ENCODE data around the gene NUF2.
"Not testable (repeated sequence)": the region's sequence is repeated elsewhere in the genome, so short reads cannot be mapped to it uniquely, and the experiment has no call there.

Gene NUF2

DNA sequence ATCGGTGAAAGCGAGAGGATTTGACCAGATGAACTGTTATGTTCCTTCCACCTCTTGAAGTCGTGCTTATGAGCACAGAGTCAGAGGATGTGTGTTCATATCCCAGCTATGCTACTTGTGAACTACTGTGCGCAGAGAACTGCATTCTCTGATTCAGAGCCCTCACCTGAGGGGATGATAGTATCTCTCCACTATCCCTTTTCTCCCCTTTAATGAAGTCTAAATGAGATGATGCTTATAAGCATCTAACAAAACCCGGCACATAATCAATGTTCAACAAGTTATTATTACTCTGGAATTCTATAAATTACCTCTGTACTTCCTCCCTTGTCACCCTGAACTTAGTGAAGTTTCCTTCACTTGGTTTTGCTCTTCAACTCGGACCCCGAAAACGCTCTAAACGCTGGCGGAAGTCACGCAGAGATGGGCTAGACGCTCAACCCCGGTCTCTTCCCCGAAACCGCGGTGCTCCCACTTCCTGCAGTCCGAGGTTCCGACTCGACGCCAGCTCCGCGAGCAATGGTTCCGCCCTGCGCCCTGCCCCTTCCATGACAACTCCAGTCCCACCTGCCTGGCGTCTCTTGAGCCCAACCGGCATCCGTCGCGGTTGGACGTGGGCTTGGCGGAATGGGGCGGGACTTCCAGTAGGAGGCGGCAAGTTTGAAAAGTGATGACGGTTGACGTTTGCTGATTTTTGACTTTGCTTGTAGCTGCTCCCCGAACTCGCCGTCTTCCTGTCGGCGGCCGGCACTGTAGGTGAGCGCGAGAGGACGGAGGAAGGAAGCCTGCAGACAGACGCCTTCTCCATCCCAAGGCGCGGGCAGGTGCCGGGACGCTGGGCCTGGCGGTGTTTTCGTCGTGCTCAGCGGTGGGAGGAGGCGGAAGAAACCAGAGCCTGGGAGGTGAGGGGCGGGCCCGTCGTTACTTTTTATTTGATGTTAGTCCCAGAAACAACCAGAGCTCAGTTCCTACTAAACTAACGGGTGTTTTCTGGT lies at the start of gene NUF2:
TSS of gene NUF2 (plus strand) at position 644 of the 995 bp plus-strand sequence. CDS start 4,098 bp downstream, outside the sequence.
- DNase-seq (ENCODE audit: low spot score): peak; percentile 99

DNA sequence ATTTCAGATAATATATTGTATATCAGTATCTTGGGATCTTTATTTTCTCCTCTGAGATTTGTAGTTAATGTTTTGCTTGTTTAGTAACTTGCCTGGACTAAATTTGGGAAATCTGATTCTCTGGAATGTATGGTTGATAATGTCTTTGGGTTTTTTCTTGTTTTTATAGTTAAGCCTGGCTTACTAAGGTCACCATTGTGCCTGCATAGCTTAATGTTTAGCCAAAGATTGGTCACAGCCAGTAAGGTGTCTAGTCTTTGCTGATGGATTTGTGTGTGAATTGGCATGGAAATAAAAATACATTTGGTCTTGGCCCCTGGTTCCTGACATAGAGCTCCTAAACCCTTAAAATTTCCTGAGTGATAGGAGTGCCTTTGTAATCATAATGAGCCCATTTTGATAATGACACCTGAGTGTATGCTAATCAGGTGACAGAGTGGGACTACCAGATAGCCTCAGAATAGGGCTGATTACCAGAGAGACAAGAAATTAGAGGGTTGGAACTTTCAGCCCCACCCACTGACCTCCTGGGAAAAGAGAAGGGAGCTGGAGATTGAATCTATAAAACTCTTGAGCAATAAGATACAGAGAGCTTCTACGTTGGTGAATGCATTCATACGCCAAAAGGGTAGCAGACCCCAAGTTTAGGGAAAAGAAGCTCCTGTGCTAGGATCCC lies 47.9 kb upstream of the NUF2 start:
- peak; percentile 91 for DNase-seq (ENCODE audit: low spot score)

DNA sequence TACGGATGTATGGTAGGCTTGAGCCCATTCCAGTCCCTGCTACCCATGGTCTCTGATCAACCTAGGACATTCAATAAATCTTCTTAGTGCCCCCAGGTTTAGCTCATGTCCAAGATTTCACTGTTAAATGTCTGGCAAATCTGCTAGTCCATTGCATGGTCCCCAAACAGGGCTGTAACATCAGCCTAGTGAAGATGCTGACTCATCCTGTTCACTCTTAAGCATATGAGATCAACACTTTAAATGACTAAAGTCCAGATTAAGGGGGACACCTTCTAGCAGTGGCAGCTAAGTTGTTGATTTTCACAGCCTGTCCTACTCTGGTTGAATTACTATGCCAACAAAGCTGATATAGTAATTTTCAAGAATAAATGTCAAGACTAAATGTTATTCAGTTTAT lies 46.5 kb upstream of the NUF2 start:
- peak; percentile 48 for DNase-seq (ENCODE audit: low spot score)

DNA sequence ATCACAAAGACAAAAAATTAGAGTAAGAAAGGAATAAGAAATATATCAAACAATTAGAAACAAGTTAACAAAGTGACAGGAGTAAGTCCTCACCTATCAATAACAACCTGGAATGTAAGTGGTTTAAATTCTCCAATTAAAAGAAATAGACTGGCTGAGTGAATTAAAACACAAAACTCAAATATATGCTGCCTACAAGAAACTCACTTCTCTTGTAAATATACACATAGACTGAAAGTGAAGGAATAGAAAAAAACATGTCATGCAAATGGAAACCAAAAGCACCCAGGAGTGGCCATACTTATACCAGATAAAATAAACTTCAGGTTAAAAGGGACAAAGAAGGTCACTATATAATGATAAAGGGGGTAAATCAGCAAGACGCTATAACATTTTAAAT lies 43.2 kb upstream of the NUF2 start:
- DNase-seq (ENCODE audit: low spot score): no peak

DNA sequence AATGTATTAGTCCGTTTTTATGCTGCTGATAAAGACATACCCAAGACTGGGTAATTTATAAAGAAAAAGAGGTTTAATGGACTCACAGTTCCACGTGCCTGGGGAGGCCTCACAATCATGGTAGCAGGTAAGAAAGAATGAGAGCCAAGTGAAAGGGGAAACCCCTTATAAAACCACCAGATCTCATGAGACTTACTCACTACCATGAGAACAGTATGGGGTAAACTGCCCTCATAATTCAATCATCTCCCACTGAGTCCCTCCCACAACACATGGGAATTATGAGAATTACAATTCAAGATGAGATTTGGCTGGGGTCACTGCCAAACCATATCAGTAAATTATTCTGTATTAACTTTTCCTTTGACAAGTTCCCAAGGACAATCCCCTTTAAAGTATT lies 36.9 kb upstream of the NUF2 start:
- DNase-seq (ENCODE audit: low spot score): peak; percentile 50

DNA sequence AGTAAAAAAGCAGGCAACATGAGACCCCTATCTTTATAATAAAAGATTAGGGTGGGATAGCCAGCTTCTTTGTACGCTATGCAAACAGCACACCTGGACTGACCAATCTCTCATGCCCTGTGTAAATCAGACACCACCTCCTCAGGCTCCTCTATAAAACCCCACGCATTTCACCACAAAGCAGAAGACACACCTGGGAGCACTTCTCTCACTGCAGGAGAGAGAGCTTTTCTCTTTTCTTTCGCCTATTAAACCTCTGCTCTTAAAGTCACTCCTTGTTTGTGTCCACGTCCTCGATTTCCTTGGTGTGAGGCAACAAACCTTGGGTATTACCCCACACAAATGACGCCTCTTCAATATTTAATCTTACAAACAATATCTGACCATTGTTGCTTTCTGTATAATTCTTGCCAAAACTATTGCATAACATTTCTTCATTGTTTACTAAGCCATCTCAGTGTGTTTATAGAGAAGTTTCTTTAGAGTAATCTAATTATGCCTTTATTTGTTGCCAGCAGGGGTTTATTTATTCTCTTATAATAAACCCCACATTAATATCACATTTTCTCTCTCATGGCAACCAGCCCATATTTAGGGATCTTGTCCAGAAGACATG lies 31.6 kb upstream of the NUF2 start:
- no peak for DNase-seq (ENCODE audit: low spot score)

DNA sequence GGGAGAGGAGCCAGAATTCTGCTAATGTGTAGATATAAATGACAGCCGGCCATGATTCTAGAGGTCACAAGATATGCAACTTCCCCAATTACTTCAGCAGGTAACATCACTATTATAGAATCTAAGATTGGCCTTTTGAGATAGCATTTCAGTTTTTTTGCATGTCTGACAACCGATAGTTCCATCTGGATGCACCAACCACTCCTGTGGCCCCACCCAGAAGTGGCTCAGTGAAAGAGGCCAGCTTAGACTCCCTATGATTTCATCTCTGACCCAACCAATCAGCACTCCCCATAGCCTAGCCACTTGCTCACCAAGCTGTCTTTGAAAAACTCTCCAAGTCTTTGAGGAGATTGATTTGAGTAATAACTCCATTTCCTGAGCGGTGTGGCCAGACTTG lies 30.3 kb upstream of the NUF2 start:
- no peak for DNase-seq (ENCODE audit: low spot score)

DNA sequence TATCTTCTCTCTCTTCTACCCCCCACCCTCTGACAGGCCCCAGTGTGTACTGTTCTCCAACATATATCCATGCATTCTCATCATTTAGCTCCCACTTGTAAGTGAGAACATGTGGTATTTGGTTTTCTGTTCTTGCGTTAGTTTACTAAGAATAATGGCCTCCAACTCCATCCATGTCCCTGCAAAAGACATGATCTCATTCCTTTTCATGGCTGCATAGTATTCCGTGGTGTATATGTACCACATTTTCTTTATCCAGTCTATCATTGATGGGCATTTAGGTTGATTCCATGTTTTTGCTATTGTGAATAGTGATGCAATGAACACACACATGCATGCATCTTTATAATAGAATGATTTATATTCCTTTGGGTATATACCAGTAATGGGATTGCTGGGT lies 29.6 kb upstream of the NUF2 start:
- DNase-seq (ENCODE audit: low spot score): not testable (repeated sequence)

DNA sequence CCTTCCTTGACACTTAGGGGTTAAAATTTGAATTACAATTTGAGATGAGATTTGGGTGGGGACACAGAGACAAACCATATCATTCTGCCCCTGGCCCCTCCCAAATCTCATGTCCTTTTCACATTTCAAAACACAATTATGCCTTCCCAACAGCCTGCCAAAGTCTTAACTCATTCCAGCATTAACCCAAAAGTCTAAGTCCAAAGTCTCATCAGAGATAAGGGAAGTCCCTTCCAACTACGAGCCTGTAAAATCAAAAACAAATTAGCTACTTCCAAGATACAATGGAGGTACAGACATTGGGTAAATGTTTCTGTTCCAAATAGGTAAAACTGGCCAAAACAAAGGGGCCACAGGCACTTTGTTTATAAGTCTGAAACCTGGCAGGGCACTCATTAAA lies 28.3 kb upstream of the NUF2 start:
- DNase-seq (ENCODE audit: low spot score): not testable (repeated sequence)

DNA sequence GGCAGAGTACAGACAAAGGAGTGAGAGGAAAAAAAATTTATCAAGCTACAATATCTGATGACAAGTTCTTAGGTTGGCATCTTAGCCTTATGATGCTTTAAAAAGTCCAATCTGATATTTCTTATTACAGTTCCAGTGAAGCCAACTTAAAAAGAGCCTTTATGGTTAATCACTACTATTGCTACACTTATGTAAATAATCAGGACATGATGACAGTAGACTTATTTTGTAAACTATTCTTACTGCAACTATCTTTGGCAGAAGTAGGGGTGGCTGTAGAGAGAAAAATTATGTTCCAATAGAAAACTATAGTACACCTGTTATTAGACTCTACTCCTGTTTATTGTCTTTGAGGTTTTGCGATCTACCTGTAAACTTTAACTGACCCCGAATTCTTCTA lies 25.8 kb upstream of the NUF2 start:
- no peak for DNase-seq (ENCODE audit: low spot score)

DNA sequence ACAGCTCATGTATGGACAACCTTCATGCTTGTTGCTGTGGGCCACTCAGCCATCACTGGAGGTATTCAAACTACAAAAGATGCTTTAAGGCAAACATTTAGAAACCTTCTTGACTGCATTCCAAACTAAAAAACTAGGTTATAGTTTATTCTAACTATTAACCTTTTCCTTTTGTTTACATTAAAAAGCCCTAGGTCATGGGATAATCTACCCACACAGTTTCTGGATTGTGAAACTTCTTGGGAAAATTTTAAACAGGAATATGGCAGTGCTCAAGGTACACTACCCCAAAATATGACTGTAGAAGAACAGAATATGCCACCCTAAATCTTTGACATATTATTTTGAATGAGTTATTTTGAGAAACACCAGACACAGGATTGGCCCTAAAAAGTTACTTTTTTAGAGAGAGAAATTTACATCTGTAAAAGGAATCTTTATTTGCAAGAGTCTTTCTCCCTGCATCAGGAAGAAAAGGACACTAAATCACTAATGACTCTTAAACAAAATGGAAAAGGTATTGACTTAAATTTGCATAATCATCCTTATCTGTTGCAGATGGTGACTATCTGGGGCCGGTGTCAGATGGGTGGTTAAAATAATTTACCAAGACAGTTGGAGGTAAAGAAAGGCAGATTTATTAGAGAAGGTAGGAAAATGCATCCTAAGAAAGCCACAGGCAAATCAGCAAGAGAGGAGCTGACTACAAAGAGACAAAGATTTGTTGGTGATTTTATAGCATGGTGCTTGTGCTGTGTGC lies 25.1 kb upstream of the NUF2 start:
- DNase-seq (ENCODE audit: low spot score): no peak

DNA sequence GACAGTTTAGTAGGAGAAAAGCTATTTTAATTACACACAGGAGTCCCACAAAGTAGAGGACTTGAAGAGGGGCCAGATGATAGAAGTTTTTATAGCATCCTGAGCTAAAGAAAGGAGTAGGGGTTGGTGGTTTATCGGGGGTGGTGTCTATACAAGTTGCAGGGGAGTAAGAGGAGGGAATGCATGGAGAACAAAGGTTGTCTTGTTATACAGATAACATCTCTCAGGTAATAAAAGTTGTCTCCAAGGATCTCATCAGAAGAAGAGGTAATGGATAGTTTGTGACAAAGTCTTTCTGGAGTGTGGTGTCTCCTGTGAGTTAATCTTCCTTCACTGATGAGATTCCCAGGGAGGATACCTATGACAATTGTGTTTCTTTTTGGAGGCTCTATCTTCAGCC lies 23.4 kb upstream of the NUF2 start:
- no peak for DNase-seq (ENCODE audit: low spot score)

DNA sequence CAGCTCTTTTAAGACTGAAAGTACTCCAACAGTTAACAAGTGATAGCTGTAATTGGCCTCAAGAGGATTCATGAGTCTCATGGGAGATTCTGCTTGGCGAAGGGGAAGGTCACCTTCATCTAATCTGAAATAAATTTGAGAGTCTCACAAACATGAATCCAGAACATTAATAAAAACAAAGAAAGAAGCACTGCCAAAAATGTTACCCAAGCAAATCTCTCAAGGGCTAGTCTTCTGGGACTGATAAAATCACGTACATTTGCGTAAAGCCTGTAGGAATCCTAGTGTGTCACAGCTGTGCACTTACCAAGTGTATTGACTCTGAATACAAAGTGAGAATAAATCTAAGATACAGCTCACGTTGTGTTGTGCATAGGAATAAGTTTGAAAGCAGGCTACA lies 21.2 kb upstream of the NUF2 start:
- DNase-seq (ENCODE audit: low spot score): no peak

DNA sequence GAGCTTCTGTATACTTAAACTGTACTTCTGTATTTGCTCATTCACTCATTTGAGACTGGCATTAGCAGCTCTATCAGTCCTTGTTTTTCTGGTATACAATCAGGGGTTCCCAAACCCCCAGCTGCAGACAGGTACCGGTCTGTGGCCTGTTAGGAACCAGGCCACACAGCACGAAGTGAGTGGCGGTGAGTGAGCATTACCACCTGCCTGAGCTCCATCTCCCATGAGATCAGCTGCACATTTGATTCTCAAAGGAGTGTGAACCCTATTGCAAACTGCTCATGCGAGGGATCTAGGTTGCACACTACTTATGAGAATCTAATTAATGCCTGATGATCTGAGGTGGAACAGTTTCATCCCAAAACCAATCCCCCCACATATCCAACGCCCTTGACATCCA lies 18.2 kb upstream of the NUF2 start:
- no peak for DNase-seq (ENCODE audit: low spot score)

DNA sequence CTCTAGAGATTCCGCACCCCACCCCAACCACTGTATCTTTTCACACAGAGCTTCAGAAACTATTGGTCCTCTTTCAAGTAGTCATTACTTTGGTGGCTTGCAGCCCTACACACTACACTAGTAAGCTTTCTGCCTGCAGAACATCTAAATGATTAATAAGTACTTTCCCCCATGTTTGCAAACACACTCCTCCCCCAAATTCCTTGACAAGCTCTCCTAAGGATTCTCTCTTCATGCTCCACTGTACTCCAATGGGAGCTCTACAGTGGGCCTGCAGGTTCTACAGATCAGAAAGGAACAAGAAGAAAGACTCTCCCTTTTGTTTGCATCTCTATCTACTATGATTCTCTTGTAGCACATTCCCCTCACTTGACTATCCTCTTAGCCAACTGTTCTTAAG lies 16.3 kb upstream of the NUF2 start:
- DNase-seq (ENCODE audit: low spot score): peak; percentile 75

DNA sequence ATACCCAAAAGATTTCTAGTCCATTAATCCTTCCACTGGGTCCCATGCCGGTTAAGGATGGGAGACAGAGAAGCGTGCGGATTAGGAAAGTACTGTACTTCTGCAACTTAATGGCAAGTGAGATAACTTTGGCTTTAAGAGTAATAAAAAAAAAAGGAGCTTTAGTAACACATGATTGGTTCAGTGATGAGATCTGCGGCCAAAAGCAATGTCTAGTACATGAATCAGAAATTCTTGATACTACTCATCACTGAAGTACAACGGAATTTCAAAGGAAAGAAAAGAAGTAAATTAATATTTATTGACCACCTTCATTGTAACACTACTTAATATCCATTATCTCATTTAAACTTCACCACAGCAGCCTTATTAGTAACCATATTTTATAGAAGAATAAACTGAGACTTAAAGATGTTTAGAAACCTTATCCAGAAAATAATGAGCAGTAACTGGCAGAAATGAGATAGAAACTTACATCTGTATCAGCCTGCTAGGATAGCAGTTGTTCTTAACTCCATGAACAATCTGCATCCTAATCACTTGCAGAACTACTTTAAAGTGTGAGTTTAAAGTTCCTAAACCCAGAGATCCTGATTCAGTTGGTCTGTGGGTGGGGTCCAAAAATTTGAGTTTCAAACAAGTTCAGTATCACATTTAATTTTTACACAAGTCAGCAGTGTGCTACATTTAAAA lies 14.1 kb upstream of the NUF2 start:
- peak; percentile 89 for DNase-seq (ENCODE audit: low spot score)

DNA sequence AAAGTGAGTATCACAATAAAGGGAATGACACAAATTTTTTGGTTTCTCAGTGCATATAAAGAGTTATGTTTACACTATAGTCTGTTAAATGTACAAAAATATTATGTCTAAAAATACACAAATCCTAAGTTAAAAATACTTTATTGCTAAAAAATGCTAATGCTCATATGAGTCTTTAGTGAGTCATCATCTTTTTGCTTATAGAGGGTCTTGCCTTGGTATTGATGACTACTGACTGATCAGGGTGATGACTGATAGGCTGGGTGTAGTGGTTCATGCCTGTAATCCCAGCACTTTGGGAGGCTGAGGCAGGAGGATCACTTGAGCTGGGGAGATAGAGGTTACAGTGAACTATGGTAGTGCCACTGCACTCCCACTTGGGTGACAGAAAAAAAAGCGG lies 12.9 kb upstream of the NUF2 start:
- no peak for DNase-seq (ENCODE audit: low spot score)

DNA sequence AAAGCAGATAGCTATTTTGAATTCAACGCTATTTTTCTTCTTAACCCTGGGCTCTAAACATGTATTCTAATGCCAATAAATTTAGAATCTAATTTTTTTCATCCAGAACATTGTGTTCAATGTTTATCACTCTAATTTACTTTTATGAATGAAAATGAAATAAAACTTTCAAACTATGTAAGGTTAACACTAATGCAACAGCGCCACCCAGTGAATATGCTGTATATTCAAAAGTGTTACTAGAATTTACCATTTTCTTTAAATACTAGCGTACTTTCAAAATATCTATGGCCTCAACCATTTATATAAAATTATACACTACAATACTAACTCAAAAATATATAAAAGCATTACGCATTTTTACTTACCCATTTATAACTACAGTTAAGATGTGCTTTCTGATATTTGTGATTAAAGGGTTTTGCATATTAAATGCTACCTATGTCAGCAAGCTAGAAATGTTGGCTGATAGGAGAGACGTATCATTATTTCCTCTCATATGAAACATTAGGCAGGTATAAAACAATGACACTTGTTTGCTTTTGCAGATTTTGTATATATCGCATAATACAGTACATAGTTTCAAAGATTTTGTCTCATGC lies 5.9 kb upstream of the NUF2 start:
- DNase-seq (ENCODE audit: low spot score): peak; percentile 54

DNA sequence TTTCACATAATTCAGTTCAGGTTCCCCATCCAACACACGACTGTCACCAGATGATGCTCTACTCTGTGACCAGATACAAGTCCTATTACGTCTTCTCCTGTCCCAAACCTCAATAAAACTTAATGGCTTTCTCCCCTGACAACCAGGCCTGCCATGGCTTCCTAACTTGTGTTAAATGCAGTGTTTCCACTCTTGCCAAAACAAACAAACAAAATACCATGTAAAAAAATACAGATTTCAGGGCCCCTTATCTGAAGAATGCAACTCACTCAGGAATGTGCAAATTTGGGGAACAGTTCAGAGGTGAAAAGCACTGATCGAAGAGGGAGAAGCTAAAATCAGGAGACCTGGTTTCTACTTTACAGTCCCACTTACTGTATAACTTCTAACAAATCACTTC lies 863 bp upstream of the NUF2 start:
- DNase-seq (ENCODE audit: low spot score): no peak

DNA sequence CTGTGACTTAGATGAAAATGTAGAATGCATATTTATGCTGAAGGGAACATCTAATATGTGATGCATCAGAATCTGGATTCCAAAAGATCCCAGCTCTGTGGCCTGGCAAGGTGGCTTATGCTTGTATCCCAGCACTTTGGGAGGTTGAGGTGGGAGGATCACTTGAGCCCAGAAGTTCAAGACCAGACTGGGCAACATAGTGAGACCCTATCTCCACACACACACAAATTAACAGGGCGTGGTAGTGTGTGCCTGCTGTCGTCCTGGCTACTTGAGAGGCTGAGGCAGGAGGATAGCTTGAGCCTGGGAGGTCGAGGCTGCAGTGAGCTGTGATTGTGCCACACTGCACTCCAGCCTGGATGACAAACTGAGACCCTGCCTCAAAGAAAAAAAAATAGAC lies 1.6 kb downstream of the NUF2 start:
- DNase-seq (ENCODE audit: low spot score): not testable (repeated sequence)

DNA sequence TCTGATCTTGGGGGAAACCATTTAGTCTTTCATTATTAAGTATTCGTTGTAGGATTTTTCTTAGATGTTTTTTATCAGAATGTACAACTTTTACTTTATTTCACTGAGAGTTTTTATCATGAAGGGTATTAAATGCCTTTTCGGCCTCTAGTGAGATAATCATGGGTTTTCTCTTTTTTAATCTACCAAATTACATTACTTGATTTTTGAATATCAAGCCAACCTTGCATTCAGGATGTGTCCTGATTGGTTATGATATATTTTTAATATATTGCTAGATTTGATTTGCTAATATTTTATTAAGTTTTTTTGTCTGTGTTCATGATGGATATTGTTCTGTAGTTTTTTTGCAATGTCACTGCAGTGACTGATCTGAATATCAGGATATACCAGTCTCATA lies 9.4 kb downstream of the NUF2 start:
- no peak for DNase-seq (ENCODE audit: low spot score)
